ENCODE measurements around the gene FAM13A.
A peak's percentile ranks its signal among the peaks of the same experiment; 100 is the strongest.

Gene FAM13A

GRCh38 chr4:88779431-88779830, 277.6 kb downstream of the FAM13A start:
- DNase-seq (ENCODE audit: low spot score): no peak

GRCh38 chr4:88775529-88775928, 281.5 kb downstream of the FAM13A start:
- DNase-seq (ENCODE audit: low spot score): no peak

GRCh38 chr4:88775026-88775425, 282.0 kb downstream of the FAM13A start:
- no peak for DNase-seq (ENCODE audit: low spot score)

DNA sequence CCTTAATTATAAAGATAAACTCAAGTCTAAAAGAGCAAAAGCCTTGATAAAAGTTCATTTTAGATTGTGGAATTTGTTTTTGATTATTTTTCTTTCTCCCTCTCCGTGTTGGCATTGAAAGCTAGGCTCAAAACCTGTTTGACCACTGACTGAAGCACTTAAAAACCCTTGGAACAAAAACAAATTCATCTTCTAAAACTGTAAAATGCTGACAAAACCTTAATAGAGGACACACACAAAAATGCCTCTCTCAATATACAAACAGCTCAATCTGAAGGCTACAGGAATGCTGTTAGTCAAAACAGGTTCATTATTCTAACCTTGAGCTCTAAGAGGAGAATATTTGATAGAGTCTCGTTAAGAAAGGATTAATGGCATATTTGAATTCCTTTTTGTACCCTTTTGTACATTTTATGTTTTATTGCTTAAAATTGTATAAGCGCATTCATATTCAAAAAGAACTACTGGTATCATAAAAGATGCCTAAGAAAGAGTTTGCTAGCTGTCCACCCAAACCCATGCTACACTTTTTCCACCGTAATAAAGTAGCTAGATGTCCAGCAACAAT, 285.0 kb downstream of the FAM13A start:
- no peak for DNase-seq (ENCODE audit: low spot score)

GRCh38 chr4:88765729-88766128, 291.3 kb downstream of the FAM13A start:
- DNase-seq (ENCODE audit: low spot score): peak; percentile 91

GRCh38 chr4:88763075-88763474, 293.9 kb downstream of the FAM13A start:
- DNase-seq (ENCODE audit: low spot score): no peak

- DNase-seq (ENCODE audit: low spot score): no peak
Observed at GRCh38 chr4:88761861-88762523, 295.0 kb downstream of the FAM13A start.

GRCh38 chr4:88761342-88761741, 295.6 kb downstream of the FAM13A start:
- no peak for DNase-seq (ENCODE audit: low spot score)

DNA sequence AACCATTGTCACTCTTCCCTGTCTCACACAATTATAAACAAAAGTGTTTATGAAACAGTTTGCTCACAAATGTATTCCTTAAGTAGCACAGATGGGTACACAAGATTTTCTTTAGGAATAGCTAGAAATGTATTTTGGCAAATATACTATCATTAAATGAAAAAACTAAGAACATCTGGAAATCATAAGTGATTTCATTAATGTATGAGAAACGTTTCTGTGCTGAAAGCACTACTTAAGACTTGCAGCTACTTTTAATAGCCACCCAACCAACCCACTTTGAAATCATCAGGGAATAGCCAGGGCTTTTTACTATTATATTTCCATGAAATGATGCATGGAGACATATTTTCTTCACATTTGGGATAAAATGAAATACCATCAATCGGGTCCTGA, 297.1 kb downstream of the FAM13A start:
- DNase-seq (ENCODE audit: low spot score): no peak

DNA sequence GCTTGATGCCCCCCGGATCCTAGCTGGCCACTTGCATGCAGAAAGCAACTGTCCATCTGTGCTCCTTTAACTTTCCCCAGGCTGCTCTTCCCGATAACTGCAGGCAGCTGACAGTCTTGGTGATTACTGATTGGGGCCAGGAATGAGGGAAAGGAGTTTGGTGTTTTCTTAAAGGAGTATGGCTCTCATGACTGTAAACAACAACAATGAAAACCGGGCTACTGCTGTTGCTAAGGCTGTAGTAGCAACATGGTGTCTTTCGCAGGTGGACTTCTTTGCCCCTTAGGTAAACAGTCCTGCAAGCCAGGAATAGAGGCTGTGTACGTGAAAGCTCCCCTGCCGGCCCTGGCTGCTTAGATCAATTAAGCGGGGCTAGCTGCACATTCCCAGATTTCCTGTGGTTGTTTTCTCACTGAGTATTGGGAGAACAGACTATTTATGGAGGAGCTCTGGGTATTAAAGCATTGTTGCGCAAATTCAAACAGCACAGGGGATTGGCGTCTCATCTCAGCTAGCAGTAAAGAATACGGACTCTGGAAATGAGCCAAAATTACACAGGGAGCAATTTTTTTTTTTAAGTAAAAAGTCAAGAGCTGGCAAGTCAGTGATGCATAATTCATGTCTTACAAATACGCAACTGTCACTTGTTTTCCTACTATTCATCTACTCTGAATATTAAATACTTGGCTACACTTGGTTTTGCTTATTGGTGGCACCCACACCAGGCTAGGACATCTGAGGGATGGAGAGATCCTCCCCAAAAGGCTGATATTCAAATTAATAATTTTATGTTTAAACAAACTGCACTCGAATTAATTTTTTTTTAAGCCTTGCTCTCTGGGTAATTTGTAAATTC, 297.7 kb downstream of the FAM13A start:
- DNase-seq (ENCODE audit: low spot score): peak; percentile 7

- DNase-seq (ENCODE audit: low spot score): no peak
Observed at GRCh38 chr4:88758264-88758663, 298.7 kb downstream of the FAM13A start.

DNA sequence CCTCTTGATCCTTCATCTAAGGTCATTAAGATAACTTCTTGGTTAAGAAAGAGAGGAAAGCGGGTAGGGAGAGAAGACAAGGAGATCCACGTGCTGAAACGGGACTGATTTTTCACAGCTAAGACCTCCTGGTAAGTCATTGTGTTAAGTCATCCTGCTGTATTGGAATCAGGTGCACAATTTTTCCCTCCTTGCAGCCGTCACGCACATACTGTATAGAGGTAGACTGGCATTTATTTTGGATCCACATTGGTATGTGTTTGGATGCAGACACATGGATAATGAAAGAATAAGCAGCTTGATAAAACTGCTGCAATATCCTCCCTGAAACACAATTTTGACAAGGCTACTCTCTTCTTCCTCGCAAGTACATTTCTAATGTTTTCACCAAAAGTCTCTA, 299.2 kb downstream of the FAM13A start:
- DNase-seq (ENCODE audit: low spot score): no peak

DNA sequence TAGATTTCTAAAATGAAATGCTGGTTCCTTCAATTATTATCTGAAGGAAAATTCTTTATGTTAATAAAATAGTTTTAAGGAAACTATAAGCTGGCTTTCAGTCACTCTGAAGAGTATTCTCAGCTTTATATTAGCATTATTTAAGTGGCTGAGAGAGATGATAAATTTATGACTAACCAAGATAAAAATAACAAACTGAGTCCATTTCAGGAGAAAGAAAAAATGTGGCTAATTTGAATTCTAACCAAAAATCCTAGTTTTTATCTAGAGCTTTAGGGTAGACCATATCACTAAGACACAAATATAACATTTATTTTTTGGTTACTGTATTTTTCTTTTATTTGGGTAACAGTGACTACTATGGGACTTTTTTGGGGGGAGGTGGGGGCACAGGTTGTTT, 299.9 kb downstream of the FAM13A start:
- DNase-seq (ENCODE audit: low spot score): no peak

DNA sequence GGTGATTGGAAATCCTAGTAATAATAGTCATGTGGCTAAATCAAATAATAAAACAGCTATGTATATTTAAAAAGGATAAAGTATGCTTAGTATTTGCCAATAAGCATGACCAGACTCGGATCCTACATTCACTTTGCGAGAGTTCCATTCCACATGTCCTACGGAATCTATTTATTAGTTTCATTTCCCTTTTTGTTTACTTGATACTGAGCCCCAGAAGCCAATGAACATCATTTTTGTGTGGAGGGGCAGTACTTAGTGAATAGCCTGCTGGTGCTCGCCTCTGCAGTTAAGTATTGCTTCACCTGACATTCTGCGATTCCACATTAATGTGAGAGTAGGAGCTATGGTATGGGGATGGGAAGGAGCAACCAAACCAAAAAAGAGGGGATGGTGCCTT, 300.8 kb downstream of the FAM13A start:
- no peak for DNase-seq (ENCODE audit: low spot score)

GRCh38 chr4:88755454-88755853, 301.5 kb downstream of the FAM13A start:
- DNase-seq (ENCODE audit: low spot score): no peak

DNA sequence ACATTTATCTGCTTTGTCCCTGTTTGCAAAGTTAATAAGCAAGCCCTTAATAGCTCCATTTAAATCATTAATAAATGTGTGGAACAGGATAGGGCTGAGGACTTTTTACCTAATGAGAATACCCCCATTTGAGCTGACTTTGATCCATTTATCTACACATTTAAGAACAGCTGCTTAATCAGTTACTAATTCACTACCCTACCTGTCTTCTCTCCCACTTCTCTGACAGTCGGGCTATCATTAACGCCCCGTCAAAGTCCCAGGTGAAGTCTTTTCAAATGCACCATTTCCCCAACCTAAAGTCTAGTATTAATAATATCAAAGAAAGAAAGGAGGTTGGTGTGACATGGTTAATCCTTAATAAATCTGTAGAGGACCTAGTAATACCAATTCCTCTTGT, 302.2 kb downstream of the FAM13A start:
- DNase-seq (ENCODE audit: low spot score): no peak

- no peak for DNase-seq (ENCODE audit: low spot score)
Observed at GRCh38 chr4:88753658-88754571, 303.1 kb downstream of the FAM13A start.

- no peak for DNase-seq (ENCODE audit: low spot score)
Observed at GRCh38 chr4:88752754-88753153, 304.2 kb downstream of the FAM13A start.

- no peak for DNase-seq (ENCODE audit: low spot score)
Observed at GRCh38 chr4:88752076-88752463, 304.9 kb downstream of the FAM13A start.

GRCh38 chr4:88751258-88752075, 305.5 kb downstream of the FAM13A start:
- DNase-seq (ENCODE audit: low spot score): no peak

- no peak for DNase-seq (ENCODE audit: low spot score)
Observed at GRCh38 chr4:88750369-88750768, 306.6 kb downstream of the FAM13A start.
